HG02571 (cell line): ENCODE results near the gene GALNTL6.

Experiments used
- ATAC-seq: cut with Tn5 transposase; IDR thresholded peaks from one replicate; pipeline ENCODE4 v1.9.1; 2021; ENCODE audit warnings: mild to moderate bottlenecking, moderate library complexity; ENCODE audit not compliant: unreplicated experiment

The GALNTL6 gene

GRCh38 chr4:172514011-172514410 lies 700.8 kb downstream of the GALNTL6 start:
- ATAC-seq = no peak

GRCh38 chr4:172514801-172515200 lies 701.6 kb downstream of the GALNTL6 start:
- ATAC-seq = no peak

GRCh38 chr4:172515266-172515879 lies 702.2 kb downstream of the GALNTL6 start:
- ATAC-seq = no peak

- ATAC-seq = no peak
These were observed 704.2 kb downstream of the GALNTL6 start for GRCh38 chr4:172517391-172517790.

GRCh38 chr4:172521248-172521647 lies 708.0 kb downstream of the GALNTL6 start:
- no peak for ATAC-seq

- no peak for ATAC-seq
These were observed 708.5 kb downstream of the GALNTL6 start for GRCh38 chr4:172521680-172522079.

- no peak for ATAC-seq
These were observed 730.0 kb downstream of the GALNTL6 start for GRCh38 chr4:172543249-172543648.

GRCh38 chr4:172546782-172547181 lies 733.6 kb downstream of the GALNTL6 start:
- ATAC-seq = no peak

- no peak for ATAC-seq
These were observed 734.5 kb downstream of the GALNTL6 start for GRCh38 chr4:172547724-172548123.

GRCh38 chr4:172553216-172553615 lies 740.0 kb downstream of the GALNTL6 start:
- ATAC-seq = no peak

- ATAC-seq = no peak
These were observed 741.4 kb downstream of the GALNTL6 start for GRCh38 chr4:172554588-172554987.

GRCh38 chr4:172555725-172556124 lies 742.5 kb downstream of the GALNTL6 start:
- no peak for ATAC-seq

GRCh38 chr4:172573899-172574298 lies 760.7 kb downstream of the GALNTL6 start:
- no peak for ATAC-seq

- ATAC-seq = no peak
These were observed 765.5 kb downstream of the GALNTL6 start for GRCh38 chr4:172578712-172579111.

- ATAC-seq = no peak
These were observed 771.6 kb downstream of the GALNTL6 start for GRCh38 chr4:172584816-172585215.

- no peak for ATAC-seq
These were observed 783.0 kb downstream of the GALNTL6 start for GRCh38 chr4:172596206-172596605.

GRCh38 chr4:172599554-172599953 lies 786.4 kb downstream of the GALNTL6 start:
- ATAC-seq = no peak

- ATAC-seq = no peak
These were observed 788.0 kb downstream of the GALNTL6 start for GRCh38 chr4:172601195-172601594.

GRCh38 chr4:172619218-172619617 lies 806.0 kb downstream of the GALNTL6 start:
- ATAC-seq = no peak

GRCh38 chr4:172619798-172620197 lies 806.6 kb downstream of the GALNTL6 start:
- no peak for ATAC-seq

- no peak for ATAC-seq
These were observed 815.1 kb downstream of the GALNTL6 start for GRCh38 chr4:172628263-172628662.

- ATAC-seq = no peak
These were observed 817.1 kb downstream of the GALNTL6 start for GRCh38 chr4:172630280-172630679.

- no peak for ATAC-seq
These were observed 818.6 kb downstream of the GALNTL6 start for GRCh38 chr4:172631832-172632231.
